ENCODE results near the gene IL27RA. TPM values are rescaled to one million over a fixed set of nuclear protein-coding genes. Genes with fewer than 3 reads are reported as not detected.

The IL27RA gene
- total RNA-seq, 1 donor from 2014 or later = 5.0 TPM

GRCh38 chr19:14097532-14098151, 66.1 kb downstream of the IL27RA start:
- DNase-seq (ENCODE audit: low read depth, low spot score) = no peak
- TF ChIP-seq CTCF (conservative IDR thresholded peaks at IDR 0.05) = peak; percentile 16
- Mint-ChIP-seq H3K4me3 (no peak overlapping the region), H3K27ac (ENCODE audit: unreplicated experiment) (no peak overlapping the region), H3K36me3 (ENCODE audit: low read depth) (peaks cover 29% of the 10 kb centered on the region), H3K4me1 (no peaks in the 10 kb centered on the region), H3K27me3 (ENCODE audit: low read depth) (no peaks in the 10 kb centered on the region), H3K9me3 (peaks cover 8% of the 10 kb centered on the region)

GRCh38 chr19:14101003-14101545, 69.5 kb downstream of the IL27RA start:
- Mint-ChIP-seq H3K9me3 (no peaks in the 10 kb centered on the region), H3K27ac (ENCODE audit: unreplicated experiment) (no peak overlapping the region), H3K36me3 (ENCODE audit: low read depth) (peaks cover 16% of the 10 kb centered on the region), H3K4me1 (no peaks in the 10 kb centered on the region), H3K27me3 (ENCODE audit: low read depth) (no peaks in the 10 kb centered on the region), H3K4me3 (no peak overlapping the region)
- TF ChIP-seq CTCF (conservative IDR thresholded peaks at IDR 0.05) = no peak
- DNase-seq (ENCODE audit: low read depth, low spot score) = no peak

GRCh38 chr19:14102102-14102696, 70.6 kb downstream of the IL27RA start:
- no peak for DNase-seq (ENCODE audit: low read depth, low spot score)
- TF ChIP-seq CTCF (conservative IDR thresholded peaks at IDR 0.05) = no peak
- H3K36me3 Mint-ChIP-seq (ENCODE audit: low read depth) = peaks cover 9% of the 10 kb centered on the region
- no peaks in the 10 kb centered on the region for H3K27me3 Mint-ChIP-seq (ENCODE audit: low read depth)
- H3K27ac Mint-ChIP-seq (ENCODE audit: unreplicated experiment) = no peak overlapping the region
- no peaks in the 10 kb centered on the region for H3K4me1 Mint-ChIP-seq
- no peaks in the 10 kb centered on the region for H3K9me3 Mint-ChIP-seq
- H3K4me3 Mint-ChIP-seq = no peak overlapping the region

- TF ChIP-seq CTCF (conservative IDR thresholded peaks at IDR 0.05) = no peak
- no peak for DNase-seq (ENCODE audit: low read depth, low spot score)
- Mint-ChIP-seq H3K36me3 (ENCODE audit: low read depth) (peaks cover 7% of the 10 kb centered on the region), H3K27ac (ENCODE audit: unreplicated experiment) (no peak overlapping the region), H3K27me3 (ENCODE audit: low read depth) (no peaks in the 10 kb centered on the region), H3K9me3 (no peaks in the 10 kb centered on the region), H3K4me1 (no peaks in the 10 kb centered on the region), H3K4me3 (no peak overlapping the region)
These were observed 71.2 kb downstream of the IL27RA start for GRCh38 chr19:14102756-14103155.

Other genes with a start within 250 kb of the IL27RA start
- 19.3 and 19.9 TPM in 2 replicates for gene ZSWIM4, start 236.3 kb upstream of the IL27RA start, total RNA-seq
- 0.73 and 1.6 TPM in 2 replicates for gene NANOS3, start 154.6 kb upstream of the IL27RA start, total RNA-seq
- 15.0 and 15.1 TPM in 2 replicates for gene BRME1, start 125.6 kb upstream of the IL27RA start, total RNA-seq
- gene CC2D1A, start 125.6 kb upstream of the IL27RA start, total RNA-seq = 31.7 and 32.4 TPM in 2 replicates
- 0.14 and 0.42 TPM in 2 replicates for gene PODNL1, start 93.3 kb upstream of the IL27RA start, total RNA-seq
- gene DCAF15, start 79.3 kb upstream of the IL27RA start, total RNA-seq = 83.5 and 85.6 TPM in 2 replicates
- gene RFX1, start 25.4 kb upstream of the IL27RA start, total RNA-seq = 17.6 and 19.9 TPM in 2 replicates
- gene RLN3, start 3.6 kb upstream of the IL27RA start, total RNA-seq = not detected in 2 replicates
- gene PALM3, start 30.3 kb downstream of the IL27RA start, total RNA-seq = 5.2 and 5.7 TPM in 2 replicates
- 0.39 and 0.98 TPM in 2 replicates for gene MISP3, start 41.0 kb downstream of the IL27RA start, total RNA-seq
- gene C19orf67, start 54.0 kb downstream of the IL27RA start, total RNA-seq = not detected in 2 replicates
- gene SAMD1, start 59.0 kb downstream of the IL27RA start, total RNA-seq = 67.2 and 71.9 TPM in 2 replicates
- gene PRKACA, start 86.0 kb downstream of the IL27RA start, total RNA-seq = 103 TPM in 2 replicates
- 54.8 and 55.6 TPM in 2 replicates for gene ASF1B, start 104.8 kb downstream of the IL27RA start, total RNA-seq
- 34.6 and 38.5 TPM in 2 replicates for gene ADGRL1, start 174.4 kb downstream of the IL27RA start, total RNA-seq

Measured in neural crest cell (in vitro differentiated cells).